NCI-H2227 treated with DMSO at 0.1 percent for 48 hours (cell line): Measurements from ENCODE around the gene BLOC1S3.
A peak's percentile ranks its signal among the peaks of the same experiment; 100 is the strongest.

ENCODE experiments used
- DNase-seq: peaks from one replicate; lab custom pipeline; 2025; lab: John Stamatoyannopoulos, UW

Gene BLOC1S3, protein sequence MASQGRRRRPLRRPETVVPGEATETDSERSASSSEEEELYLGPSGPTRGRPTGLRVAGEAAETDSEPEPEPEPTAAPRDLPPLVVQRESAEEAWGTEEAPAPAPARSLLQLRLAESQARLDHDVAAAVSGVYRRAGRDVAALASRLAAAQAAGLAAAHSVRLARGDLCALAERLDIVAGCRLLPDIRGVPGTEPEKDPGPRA

DNA sequence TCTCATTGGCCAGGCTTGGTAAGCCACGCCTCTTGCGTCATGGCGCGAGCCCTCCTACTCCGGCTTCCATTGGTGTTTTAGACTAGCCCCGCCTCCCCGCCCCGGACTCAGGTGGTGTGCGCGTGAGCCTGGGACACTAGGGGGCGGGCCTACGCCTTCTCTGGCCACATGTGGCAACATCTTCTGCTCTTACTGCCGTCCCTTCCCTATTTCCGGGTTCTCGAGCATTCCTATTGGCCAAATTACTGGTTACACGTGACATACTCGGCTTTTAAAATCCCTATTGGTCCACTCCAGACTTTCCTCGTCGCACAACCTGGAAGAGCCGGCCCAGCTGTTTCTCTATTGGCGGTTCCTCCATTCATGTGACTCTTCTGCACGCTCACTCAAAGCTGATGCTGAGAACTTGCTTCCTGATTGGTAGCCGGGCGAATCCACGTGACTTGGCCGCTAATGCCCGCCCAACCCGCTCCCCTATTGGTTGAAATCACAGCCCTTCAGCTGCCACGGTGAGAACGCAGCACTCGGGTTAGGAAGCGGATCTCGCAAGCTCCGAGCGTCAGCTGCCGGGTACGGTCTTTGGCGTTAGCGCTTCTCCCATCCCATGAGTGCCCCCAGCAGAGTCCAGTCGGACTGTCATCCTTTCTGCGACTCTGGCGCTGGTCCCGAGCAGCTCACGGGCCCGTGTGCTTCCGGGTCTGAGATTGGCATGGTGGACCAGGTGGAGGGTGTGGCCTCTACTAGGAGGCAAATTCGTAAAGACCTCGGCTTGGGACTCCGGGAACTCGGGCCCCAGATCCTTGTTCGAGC lies at the start of gene BLOC1S3:
Gene BLOC1S3, plus strand, starts transcription at position 523 of the 810 bp plus-strand sequence. CDS start 513 bp downstream, outside the sequence.
- DNase-seq = peak; percentile 99

DNA sequence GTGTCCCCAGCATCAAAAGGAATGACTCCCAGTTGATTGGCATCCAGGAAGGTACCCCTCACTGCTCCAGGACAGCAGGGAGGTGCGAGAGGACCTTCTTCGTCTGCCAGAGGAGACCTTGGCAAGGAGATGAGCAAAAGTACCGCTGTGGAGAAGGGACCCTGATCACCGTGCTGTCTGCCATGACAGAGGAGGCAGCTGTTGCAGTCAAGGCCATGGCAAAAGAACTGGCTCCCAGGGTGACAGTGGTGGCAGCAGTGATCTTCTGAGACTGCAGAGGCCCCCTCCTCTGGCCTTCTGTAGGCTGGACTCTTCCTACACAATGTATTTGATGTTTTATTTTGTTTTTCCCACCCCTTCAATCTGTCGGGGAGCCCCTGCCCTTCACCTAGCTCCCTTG lies 49.8 kb upstream of the BLOC1S3 start:
- no peak for DNase-seq

DNA sequence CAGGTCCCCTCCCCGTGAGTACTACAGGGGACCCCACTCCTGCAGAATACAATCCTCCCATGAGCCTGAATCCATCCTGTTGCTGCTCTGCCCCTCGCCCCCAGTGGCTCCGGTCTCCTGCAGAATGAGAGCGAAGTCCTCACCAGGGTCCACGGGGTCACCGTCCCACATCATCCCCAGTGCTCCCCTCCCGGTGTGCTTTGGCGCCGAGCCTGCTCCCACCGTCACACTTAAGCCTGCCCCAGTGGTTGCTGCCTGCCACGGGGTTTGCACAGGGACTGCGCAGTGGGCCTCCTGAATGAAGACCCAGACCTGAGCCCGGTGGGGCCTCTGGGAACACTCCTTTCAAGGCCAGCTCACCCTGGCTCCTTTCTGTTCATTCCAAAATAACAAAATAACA lies 48.3 kb upstream of the BLOC1S3 start:
- DNase-seq = no peak

DNA sequence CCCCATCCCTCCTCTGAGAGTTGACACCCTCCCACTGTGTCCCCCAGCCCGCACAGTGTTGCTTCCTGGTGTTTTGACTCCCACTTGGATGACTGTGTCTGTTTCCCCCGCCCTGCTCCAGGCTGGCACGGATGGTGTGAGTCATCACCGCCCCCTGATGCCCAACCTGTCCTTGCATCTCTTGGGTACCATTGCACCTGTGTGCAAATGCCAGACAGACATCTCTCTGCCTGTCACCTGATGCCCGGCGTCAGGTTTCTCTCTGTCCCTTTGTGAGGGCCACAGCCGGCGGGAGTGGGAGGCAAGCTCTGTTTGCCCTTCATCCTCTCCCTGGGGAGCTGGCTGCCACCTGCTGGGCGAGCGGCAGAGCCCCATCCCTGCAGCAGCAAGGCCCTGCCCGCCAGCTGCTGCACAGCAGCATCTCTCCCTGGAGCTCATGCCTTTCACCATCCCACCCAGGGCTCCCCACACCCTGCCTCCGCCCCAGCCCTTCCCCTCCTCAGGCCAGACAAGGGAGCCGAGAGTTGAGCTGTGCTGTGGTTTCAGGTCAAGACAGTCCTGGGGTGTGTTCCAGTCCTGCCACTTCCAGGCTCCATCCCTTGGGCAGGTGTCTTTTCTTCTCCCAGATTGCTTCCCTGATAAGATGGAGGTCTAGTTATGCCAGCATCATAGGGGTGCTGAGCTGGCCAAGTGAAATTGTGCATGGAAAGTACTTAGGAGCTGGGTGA lies 47.5 kb upstream of the BLOC1S3 start:
- no peak for DNase-seq

DNA sequence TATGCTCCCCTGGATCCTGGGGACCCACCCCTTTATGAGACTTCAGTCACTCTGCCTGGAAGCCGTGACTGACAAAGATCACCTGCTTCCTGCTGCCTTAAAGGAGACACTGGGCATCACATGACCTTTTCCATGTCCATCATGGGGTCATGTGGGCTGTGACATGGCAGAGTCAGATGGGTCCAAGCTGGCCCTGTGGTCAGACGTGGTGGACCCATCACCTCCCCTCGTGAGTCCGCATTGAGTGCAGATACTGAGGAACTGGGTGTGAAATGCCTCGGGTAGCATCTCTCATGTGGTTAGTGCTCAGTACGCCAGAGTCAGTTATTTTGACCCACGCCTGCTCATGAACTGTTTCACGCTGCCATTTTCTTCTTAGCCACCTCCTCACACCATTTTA lies 44.9 kb upstream of the BLOC1S3 start:
- no peak for DNase-seq

DNA sequence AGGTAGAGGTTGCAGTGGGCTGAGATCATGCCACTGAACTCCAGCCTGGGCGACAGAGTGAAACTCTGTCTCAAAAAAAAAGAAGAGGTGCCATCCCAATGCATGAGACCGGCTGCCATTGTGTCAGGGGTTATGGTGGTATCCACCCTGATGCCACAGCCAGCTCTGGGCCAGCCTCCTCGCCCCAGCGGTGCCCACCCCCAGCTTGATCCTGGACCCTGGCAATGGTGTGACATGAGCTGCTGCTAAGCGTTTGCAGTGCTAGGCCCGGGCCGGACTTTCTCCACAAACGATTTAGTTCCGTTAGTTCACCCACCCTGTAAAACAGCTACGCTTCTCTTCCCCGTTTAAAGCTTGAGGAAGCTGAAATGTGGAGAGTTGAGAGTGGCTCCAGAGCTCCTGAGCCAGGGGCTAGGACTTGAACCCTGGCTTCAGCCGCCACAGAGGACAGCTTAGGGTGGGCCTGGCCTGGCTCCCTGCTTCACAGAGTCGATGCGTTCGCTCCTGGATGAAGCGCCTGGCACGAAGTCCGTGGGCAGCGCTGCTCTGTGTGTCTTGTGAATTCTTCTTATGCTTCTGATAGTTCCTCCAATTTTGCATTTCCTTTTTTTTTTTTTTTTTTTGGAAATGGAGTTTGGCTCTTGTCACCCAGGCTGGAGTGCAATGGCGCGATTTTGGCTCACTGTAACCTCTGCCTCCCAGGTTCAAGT lies 43.3 kb upstream of the BLOC1S3 start:
- no peak for DNase-seq

DNA sequence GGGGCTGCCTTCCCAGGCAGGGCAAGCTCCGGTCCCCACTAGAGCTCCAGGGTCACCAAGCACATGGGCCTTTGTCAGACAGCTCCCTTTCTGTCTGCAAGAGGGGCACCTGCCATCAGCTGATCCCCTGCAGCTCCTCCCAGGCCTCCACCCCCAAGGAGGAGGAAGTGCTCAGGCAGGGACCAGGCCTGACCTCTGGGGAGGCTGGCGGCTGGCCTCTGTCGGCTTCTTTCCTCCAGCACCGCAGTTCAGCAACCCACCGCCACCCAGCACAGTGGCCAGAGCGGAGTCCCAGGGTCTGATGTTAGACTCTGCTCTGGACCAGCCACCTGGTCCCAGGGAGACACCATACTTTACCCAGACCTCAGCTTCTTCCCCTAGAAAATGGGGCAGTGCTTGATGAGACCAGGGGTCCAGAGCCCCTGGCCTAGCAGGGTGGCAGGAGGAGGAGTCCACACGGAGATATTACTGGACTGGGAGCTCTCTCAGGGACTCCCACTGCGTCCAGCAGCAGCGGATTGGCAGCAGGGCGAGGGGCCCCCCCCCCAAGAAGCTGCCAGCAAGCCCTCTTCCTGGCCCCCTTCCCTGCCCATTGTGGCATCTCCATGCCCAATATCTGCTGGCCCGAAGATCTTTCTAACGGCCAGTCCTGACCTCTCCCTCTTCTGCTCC lies 41.9 kb upstream of the BLOC1S3 start:
- no peak for DNase-seq

DNA sequence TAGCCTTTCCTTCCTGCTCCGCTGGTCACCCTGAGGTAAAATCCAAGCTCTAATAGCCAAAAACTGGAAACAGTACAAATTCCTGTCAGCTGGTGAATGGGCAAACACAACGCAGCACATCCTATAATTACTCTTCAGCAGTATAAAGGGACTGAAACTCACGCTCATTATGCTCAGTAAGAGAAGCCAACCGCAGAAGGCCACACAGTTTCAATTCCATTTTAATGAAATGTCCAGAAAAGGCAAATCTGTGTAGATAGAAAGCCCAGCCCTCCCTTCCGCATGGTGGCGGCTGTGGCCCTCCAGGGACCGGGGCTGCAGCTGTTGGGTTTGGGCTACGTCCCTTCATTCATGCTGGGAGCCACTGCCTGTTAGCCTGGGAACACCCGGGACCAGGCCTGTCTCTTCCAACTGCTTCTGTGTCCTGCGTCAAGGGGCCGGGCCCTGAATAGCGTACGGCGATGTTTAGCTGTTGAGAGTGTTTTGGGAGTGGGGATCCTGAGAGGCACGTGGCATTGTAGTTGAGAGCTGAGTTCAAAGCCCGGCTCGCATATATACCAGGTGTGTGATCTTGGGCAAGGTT lies 41.3 kb upstream of the BLOC1S3 start:
- DNase-seq = peak; percentile 45

DNA sequence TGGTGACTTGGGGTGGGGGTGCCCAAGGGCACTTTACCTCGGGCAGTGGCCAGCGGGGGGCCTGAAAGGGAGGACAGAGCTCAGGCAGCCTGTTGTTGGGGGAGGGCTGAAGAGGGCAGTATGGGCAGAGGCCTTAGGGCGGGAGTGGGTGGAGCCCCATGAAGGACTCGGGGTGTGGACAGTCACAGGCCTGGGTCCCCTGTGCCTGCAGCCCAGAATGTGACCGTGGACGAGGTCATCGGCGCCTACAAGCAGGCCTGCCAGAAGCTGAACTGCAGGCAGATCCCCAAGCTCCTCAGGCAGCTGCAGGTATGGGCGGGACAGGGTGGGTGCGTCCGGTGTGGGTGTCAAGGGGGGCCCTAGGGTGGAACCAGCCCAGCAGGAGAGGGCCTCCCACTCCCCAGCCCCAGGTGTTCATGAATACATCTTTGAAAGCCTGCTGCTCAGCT lies 40.3 kb upstream of the BLOC1S3 start:
- no peak for DNase-seq

DNA sequence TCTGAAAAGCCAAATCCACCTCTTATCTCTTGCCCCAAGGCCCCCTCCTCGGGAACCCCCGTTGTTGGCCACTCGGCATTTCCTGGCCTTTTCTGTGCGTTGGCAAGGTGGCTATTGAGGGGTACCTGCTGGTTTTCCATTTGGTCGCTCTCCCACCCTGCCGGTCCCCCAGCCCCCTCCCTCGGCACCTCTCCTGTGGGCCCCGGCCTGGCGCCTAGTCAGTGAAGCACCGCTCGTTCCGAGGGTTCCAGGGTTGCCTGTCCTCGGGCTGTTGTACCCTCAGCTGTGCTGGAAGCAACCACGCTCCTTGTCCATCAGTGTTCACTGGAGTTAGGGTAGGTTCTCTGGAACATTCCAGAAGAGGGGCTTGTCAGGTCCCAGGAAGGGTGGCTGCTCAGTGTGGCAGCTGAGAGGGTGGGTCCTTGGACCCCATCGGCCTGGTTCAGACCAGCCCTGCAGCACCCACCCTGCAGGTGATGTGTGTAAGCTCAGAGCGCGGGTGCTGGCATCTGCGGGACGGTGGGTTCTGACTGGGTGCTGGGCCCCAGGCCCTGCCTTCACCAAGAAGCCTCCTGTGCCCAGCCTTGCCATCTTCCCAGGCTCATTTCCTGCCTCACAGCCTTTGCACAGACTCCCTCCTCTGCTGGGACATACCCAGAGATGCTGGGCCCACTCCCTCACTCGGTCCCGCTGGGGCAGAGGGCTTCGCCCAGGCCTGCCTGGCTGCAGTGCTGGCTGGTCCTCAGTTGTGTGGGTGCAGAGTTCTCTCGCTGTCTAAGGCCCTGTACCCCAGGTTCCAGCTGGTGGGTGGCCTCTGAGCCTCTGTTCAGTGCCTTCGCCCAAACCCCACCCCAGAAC lies 39.1 kb upstream of the BLOC1S3 start:
- DNase-seq = no peak

DNA sequence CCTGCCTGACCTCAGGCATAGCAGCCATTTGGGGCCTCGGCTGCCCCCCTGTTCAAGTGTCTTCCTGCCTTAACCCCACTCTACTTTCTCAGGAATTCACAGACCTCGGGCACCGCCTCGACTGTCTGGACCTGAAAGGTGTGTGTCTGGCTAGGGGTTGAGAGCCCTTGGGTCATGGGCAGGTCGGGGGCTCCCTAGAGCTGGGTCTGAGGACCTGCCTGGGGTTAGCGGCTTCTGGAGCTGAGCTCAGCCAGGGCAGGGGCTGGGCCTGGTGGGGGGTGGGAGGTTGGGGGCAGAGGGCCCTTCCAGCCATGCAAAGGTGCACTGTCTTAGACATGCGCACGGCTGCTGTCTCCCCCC lies 38.5 kb upstream of the BLOC1S3 start:
- DNase-seq = no peak

DNA sequence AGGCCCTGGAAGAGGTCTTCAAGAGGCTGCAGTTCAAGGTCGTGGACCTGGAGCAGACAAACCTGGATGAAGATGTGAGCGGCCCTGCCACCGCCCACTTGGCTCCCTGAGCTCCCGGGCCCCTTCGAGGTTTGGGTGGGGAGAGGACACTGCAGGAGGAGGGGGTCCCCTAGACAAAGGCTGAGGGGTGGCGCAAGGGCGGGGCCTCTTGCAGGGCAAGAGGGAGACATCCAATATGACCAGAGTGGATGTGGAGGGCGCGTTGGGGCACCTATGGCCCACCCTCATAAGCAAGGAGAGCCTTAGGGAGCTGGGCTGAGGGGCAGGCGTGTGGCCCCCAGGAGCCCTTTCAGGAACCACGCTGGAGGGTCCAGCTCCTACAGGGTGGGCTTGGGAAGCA lies 38.1 kb upstream of the BLOC1S3 start:
- no peak for DNase-seq

DNA sequence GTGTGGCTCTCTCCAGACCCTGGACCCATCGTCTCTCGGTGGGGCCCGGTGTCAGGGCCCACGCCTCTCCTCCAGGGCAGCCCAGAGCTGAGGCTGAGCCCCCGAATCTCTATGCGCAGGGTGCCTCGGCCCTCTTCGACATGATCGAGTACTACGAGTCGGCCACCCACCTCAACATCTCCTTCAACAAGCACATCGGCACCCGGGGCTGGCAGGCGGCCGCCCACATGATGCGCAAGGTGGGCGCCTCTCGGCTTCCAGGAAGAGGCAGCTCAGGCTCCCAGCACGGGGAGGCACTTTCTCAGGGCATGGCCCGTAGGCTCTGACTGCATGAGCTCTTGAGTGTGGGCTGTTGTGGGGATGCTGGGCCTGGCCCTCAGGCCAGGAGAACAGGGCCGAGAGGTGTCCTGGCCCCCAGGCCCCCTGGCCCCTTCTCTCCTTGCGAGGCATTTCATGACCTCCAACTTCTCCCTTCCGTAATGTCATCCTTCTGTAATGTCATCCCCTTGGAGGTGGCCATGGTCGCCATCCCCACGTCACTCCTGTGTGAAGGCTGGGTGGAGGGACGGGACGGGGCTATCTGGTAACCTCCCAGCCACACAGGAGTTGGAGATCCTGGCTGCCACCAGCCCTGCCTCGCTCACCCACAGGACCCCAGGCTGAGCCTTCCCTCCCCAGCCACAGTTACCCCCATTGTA lies 37.2 kb upstream of the BLOC1S3 start:
- no peak for DNase-seq

DNA sequence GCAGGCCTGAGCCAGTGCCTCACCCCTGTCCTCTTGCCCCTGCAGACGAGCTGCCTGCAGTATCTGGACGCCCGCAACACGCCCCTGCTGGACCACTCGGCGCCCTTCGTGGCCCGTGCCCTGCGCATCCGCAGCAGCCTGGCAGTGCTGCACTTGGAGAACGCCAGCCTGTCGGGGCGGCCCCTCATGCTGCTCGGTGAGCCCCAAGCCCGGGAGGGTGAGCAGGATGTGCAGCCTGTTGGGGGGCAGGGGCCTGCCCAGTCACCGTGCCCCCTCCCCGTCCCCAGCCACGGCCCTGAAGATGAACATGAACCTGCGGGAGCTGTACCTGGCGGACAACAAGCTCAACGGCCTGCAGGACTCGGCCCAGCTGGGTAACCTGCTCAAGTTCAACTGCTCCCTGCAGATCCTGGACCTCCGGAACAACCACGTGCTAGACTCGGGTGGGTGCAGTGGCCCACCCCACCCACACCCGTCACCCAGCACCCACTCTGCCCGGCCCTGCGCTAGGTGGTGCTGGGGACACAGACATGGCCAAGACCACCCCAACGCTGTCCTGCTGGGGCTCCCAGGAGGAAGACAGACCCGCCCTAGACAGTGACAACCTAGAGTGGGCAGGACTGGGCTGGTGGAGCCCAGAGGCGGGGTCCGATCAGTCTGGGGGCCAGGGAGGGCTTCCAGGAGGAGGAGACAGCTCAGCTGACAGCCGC lies 36.4 kb upstream of the BLOC1S3 start:
- no peak for DNase-seq

DNA sequence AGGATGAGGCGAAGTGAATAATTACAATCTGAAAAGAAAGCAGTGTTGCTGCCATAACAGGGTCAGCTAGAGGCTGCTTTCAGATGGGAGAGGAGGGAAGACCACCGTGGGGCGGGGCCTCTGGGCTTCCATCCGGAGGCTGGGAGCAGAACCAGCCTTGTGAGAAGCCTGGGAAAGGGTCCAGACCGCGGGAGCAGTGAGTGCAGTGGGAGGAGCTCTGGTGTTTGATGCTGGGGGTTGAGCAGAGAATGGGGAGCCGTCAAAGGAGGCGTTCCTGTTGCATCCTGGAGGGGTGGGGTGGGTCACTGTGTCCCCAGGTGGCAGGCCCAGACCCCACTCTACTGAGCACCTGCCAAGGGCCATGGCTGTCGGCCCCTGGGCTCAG lies 35.9 kb upstream of the BLOC1S3 start:
- DNase-seq = no peak

DNA sequence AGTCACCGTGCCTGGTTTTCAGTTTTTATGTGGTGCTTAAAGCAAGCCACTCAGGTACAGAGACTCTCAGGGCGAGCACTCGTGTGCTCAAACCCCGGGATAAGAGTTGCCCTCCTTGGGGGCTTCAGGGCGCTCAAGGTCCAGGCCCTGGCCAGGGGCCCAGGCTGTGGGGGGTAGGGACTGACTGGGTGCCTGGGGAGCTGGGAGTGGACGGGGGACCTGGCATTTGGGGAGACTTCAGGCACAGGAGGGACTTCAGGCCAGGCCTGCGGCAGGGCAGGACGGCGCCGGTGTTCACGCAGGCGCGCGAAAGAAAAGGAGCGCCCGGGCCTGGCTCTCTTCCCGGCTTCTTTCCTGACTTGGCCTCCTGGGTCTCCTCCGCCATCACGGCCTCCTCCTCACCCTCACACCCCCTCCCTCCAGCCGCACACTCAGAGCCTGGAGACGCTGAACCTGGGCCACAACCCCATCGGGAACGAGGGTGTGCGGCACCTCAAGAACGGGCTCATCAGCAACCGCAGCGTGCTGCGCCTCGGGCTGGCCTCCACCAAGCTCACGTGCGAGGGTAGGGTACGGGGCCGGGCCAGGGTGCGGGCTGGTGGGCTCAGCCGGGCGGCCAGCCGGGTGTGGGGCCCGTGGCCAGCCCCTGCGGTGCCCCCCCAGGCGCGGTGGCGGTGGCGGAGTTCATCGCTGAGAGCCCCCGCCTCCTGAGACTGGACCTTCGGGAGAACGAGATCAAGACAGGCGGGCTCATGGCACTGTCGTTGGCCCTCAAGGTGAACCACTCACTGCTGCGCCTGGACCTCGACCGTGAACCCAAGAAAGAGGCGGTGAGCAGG lies 33.9 kb upstream of the BLOC1S3 start:
- no peak for DNase-seq

DNA sequence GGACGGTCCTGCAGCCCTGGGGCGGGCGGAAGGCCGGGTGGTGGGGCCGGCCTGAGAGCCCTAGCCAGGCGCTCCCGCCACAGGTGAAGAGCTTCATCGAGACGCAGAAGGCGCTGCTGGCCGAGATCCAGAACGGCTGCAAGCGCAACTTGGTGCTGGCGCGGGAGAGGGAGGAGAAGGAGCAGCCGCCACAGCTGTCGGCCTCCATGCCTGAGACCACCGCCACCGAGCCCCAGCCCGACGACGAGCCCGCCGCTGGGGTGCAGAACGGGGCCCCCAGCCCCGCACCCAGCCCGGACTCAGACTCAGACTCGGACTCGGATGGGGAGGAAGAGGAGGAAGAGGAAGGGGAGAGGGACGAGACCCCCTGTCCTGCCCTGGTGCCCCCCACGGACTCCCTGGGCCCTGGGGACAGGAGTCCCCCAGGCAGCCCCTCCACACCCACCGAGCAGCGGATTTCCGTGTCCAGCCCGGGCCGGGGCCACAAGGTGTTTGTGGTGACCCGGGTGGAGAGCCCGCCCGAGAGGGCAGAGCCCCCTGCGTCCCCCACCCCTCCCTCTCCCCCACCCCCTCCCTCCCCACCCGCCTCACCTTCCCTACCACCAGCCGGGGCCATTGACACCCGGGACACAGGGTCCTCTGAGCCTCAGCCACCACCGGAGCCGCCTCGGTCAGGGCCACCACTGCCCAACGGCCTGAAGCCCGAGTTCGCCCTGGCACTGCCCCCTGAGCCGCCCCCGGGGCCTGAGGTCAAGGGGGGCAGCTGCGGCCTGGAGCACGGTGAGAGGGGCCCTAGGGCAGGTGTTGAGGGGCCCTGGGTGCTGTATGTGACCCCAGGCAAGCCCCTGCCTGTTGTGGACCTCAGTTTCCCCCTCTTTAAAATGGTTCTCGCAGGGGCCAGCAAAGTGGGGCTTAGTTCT lies 33.1 kb upstream of the BLOC1S3 start:
- no peak for DNase-seq
